Mesenchymal stem cell (in vitro differentiated cells and primary cell): Measurements from ENCODE around the gene SLC35B2.

Source experiments
- DNase-seq: peaks from one replicate; pipeline ENCODE4 v3.0.0-alpha.2; 2013
- H2AFZ ChIP-seq: one replicate; pipeline ENCODE4 v1.6.1; 2013; ENCODE audit warnings: low read depth, mild to moderate bottlenecking, control low read depth, inconsistent platforms, low read length, moderate library complexity
- H2AK5ac ChIP-seq: 2 replicates; pipeline ENCODE4 v1.6.1; 2013; ENCODE audit warnings: low read length, moderate library complexity, mild to moderate bottlenecking, inconsistent platforms; ENCODE audit not compliant: severe bottlenecking
- H2BK120ac ChIP-seq: one replicate; pipeline ENCODE4 v1.6.1; 2013; ENCODE audit warnings: low read depth, mild to moderate bottlenecking, inconsistent platforms, low read length, moderate library complexity
- H2BK12ac ChIP-seq, 2 experiments: one replicate each; pipeline ENCODE4 v1.6.1; 2013; ENCODE audit warnings: inconsistent platforms in 2 of 2, low read length in 2 of 2, mild to moderate bottlenecking in 2 of 2, moderate library complexity in 2 of 2, control low read depth in 1 of 2
- H2BK15ac ChIP-seq: one replicate; pipeline ENCODE4 v1.6.1; 2013; ENCODE audit warnings: mild to moderate bottlenecking, low read depth, inconsistent platforms; ENCODE audit not compliant: poor library complexity, severe bottlenecking
- H2BK5ac ChIP-seq: 2 replicates; pipeline ENCODE4 v1.6.1; 2013; ENCODE audit warnings: low read depth, mild to moderate bottlenecking, low read length, control low read depth, inconsistent platforms; ENCODE audit not compliant: poor library complexity, severe bottlenecking
- H3K14ac ChIP-seq, 2 experiments: one replicate each; pipeline ENCODE4 v1.6.1; 2013; ENCODE audit warnings: inconsistent platforms in 2 of 2, low read length in 2 of 2, control low read depth in 1 of 2, mild to moderate bottlenecking in 1 of 2, moderate library complexity in 1 of 2
- H3K18ac ChIP-seq, 2 experiments: one replicate each; pipeline ENCODE4 v1.6.1; 2013; ENCODE audit warnings: inconsistent platforms in 2 of 2, low read length in 2 of 2, control low read depth in 1 of 2, low read depth in 1 of 2, mild to moderate bottlenecking in 1 of 2
- H3K23ac ChIP-seq, 2 experiments: one replicate each; pipeline ENCODE4 v1.6.1; 2013; ENCODE audit warnings: inconsistent platforms in 2 of 2, low read length in 2 of 2, mild to moderate bottlenecking in 2 of 2, moderate library complexity in 2 of 2, control low read depth in 1 of 2
- H3K27ac ChIP-seq: 2 replicates; pipeline ENCODE4 v1.5.1; 2013; ENCODE audit warnings: mild to moderate bottlenecking, moderate library complexity, low read length, control low read depth, inconsistent platforms; ENCODE audit not compliant: poor library complexity, severe bottlenecking
- H3K27me3 ChIP-seq, 2 experiments: 2 replicates each; pipeline versions ENCODE4 v1.6.1 to v1.7.0; 2013; ENCODE audit warnings: low read length in 2 of 2, mild to moderate bottlenecking in 2 of 2, moderate library complexity in 2 of 2, control low read depth in 1 of 2, inconsistent platforms in 1 of 2; ENCODE audit not compliant: control insufficient read depth in 1 of 2, insufficient read depth in 1 of 2
- H3K36me3 ChIP-seq, 2 experiments: 2 replicates each; pipeline versions ENCODE4 v1.6.1 to v1.7.0; 2013; ENCODE audit warnings: low read length in 2 of 2, control low read depth in 1 of 2, inconsistent platforms in 1 of 2, low read depth in 1 of 2, mild to moderate bottlenecking in 1 of 2; ENCODE audit not compliant: insufficient read depth in 2 of 2, control insufficient read depth in 1 of 2
- H3K4ac ChIP-seq, 2 experiments: one replicate each; pipeline ENCODE4 v1.6.1; 2013; ENCODE audit warnings: inconsistent platforms in 2 of 2, low read length in 2 of 2, mild to moderate bottlenecking in 2 of 2, moderate library complexity in 2 of 2, control low read depth in 1 of 2, low read depth in 1 of 2
- H3K4me1 ChIP-seq: 2 replicates; pipeline ENCODE4 v1.6.1; 2013; ENCODE audit warnings: low read depth, low read length, control low read depth; ENCODE audit not compliant: control insufficient read depth, insufficient read depth
- H3K4me2 ChIP-seq: 2 replicates; pipeline ENCODE4 v1.6.1; 2013; ENCODE audit warnings: low read length, mild to moderate bottlenecking, inconsistent platforms; ENCODE audit not compliant: poor library complexity, severe bottlenecking
- H3K4me3 ChIP-seq, 2 experiments: 2 replicates each; pipeline versions ENCODE4 v1.5.1 to v1.7.0; 2013; ENCODE audit warnings: low read length in 2 of 2, mild to moderate bottlenecking in 2 of 2, control low read depth in 1 of 2, low read depth in 1 of 2; ENCODE audit not compliant: insufficient read depth in 1 of 2
- H3K79me1 ChIP-seq: replicated peaks from 2 replicates; pipeline ENCODE4 v1.6.1; 2013; ENCODE audit warnings: mild to moderate bottlenecking, control low read depth, low read length, inconsistent platforms; ENCODE audit not compliant: poor library complexity, severe bottlenecking
- H3K9ac ChIP-seq: 2 replicates; pipeline ENCODE4 v1.7.0; 2013; ENCODE audit warnings: mild to moderate bottlenecking, low read length, moderate library complexity
- H3K9me3 ChIP-seq: 2 replicates; pipeline ENCODE4 v1.7.0; 2013; ENCODE audit warnings: mild to moderate bottlenecking, low read length; ENCODE audit not compliant: control insufficient read depth
- H4K8ac ChIP-seq: one replicate; pipeline ENCODE4 v1.6.1; 2013; ENCODE audit warnings: inconsistent platforms, mild to moderate bottlenecking, low read length, moderate library complexity
- H4K91ac ChIP-seq: one replicate; pipeline ENCODE4 v1.6.1; 2013; ENCODE audit warnings: mild to moderate bottlenecking, low read length, inconsistent platforms
- WGBS: methylation state at CpG from one replicate; pipeline ENCODE4 v1.1.7; 2013; ENCODE audit warnings: mixed read lengths; 5-methylcytosine and 5-hydroxymethylcytosine counted together

SLC35B2 gene

GRCh38 chr6:44225579-44226325, 31.6 kb downstream of the SLC35B2 start:
- peak overlapping the region in 1 of 2 experiments; percentile 6 for H3K23ac ChIP-seq
- no peak overlapping the region for H2BK120ac ChIP-seq
- peaks cover 31% of the 10 kb centered on the region for H3K79me1 ChIP-seq
- no peak overlapping the region for H3K27ac ChIP-seq
- H3K9ac ChIP-seq: no peak overlapping the region
- H3K4me3 ChIP-seq: no peak overlapping the region
- H3K4ac ChIP-seq: no peak overlapping the region
- 81% methylated on average over 8 of the region's 8 CpGs for WGBS
- H2BK5ac ChIP-seq: no peak overlapping the region
- peak overlapping the region; percentile 18 for H2BK15ac ChIP-seq
- H3K18ac ChIP-seq: no peak overlapping the region
- H2BK12ac ChIP-seq: no peak overlapping the region
- no peak overlapping the region for H4K91ac ChIP-seq
- no peaks in the 10 kb centered on the region for H3K9me3 ChIP-seq
- H3K36me3 ChIP-seq: peaks cover 0 to 26% of the 10 kb centered on the region in 2 experiments
- H3K27me3 ChIP-seq: no peaks in the 10 kb centered on the region
- no peak overlapping the region for H3K4me2 ChIP-seq
- DNase-seq: no peak
- H3K4me1 ChIP-seq: peaks cover 42% of the 10 kb centered on the region
- H2AFZ ChIP-seq: no peak overlapping the region
- H2AK5ac ChIP-seq: peak overlapping the region; percentile 16
- no peak overlapping the region for H4K8ac ChIP-seq
- no peak overlapping the region for H3K14ac ChIP-seq

DNA sequence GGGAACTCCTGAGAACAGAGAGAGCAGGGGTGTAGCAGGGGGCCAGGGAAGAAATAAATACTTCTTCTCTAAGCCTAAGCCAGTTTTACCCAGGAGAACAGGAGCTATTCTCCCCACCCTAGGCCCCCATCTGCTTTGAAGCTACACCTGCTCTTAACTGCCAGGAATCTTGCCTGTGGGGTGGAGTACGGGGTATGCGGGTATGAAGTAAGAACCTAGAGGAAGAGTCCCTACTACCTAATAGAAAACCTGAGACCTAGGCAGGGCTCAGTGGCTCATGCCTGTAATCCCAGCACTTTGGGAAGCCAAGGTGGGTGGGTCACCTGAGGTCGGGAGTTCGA, 32.4 kb downstream of the SLC35B2 start:
- Histone ChIP-seq H3K4me2 (no peak overlapping the region), H2BK12ac (no peak overlapping the region), H3K23ac (no peak overlapping the region), H3K79me1 (peaks cover 31% of the 10 kb centered on the region), H3K9me3 (no peaks in the 10 kb centered on the region), H3K4me1 (peaks cover 43% of the 10 kb centered on the region), H2AK5ac (no peak overlapping the region), H3K9ac (no peak overlapping the region), H3K27me3 (no peaks in the 10 kb centered on the region), H3K4me3 (no peak overlapping the region), H3K36me3 (peaks cover 0 to 18% of the 10 kb centered on the region in 2 experiments), H4K8ac (no peak overlapping the region), H2BK15ac (peak overlapping the region; percentile 48), H3K18ac (no peak overlapping the region), H3K14ac (no peak overlapping the region), H3K4ac (no peak overlapping the region), H2BK120ac (no peak overlapping the region), H2AFZ (no peak overlapping the region), H4K91ac (no peak overlapping the region), H2BK5ac (no peak overlapping the region), H3K27ac (no peak overlapping the region)
- no peak for DNase-seq
- WGBS: 100% methylated on average over 2 of the region's 4 CpGs

DNA sequence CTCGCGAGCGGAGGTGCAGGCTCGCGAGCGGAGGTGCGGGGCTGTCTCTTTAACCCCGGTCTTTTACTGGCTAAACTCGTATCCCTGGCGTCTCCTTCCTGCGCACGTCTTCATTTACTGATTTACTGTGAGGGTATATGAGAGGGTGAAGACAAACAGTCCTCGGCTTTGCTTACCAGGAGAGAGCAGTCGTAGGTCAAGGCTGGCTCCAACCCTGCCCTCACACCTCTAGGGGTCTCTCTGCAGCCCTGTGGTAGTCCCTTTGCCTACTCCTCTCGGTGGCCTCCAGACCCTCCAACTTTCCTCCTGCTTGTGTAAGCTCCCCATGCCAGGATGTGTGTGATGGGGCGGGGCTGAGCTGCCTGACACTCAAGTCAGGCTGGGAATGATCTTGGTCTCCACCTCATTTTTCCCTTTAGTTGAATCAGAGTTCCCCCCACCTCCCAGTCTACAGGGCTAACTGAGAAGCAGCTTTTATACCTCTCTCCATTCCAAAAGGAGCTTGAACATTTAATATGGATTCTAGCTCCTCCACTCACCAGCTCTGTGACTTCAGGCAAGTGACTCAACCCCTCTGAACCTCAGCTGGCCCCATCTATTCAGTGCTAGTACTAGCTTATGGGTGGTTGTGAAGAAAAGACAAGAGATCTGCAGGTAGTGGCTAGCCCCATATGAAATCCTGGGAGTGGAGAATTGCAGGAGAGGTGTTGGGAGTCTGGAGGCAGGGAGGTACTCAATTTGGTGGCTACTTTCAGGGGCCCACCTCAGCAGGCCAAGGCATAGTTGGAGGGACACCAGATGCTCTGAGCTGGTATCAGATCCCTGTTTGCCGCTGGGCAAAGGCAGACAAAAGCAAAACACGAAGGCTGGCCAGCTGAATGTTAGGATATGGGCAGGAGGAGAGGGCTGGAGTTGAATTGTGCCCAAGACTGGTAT, 33.0 kb downstream of the SLC35B2 start:
- H3K4me1 ChIP-seq: peaks cover 45% of the 10 kb centered on the region
- no peaks in the 10 kb centered on the region for H3K9me3 ChIP-seq
- peaks cover 29% of the 10 kb centered on the region for H3K79me1 ChIP-seq
- no peak overlapping the region for H3K27ac ChIP-seq
- H4K8ac ChIP-seq: no peak overlapping the region
- H2AFZ ChIP-seq: no peak overlapping the region
- DNase-seq: no peak
- H4K91ac ChIP-seq: no peak overlapping the region
- no peak overlapping the region for H3K18ac ChIP-seq
- WGBS: 26% methylated on average over 6 of the region's 18 CpGs
- peak overlapping the region in 1 of 2 experiments; percentile 57 for H3K14ac ChIP-seq
- H3K27me3 ChIP-seq: no peaks in the 10 kb centered on the region
- H3K23ac ChIP-seq: no peak overlapping the region
- H3K36me3 ChIP-seq: peaks cover 0 to 11% of the 10 kb centered on the region in 2 experiments
- peak overlapping the region in 1 of 2 experiments; percentile 61 for H2BK12ac ChIP-seq
- H3K4ac ChIP-seq: no peak overlapping the region
- H3K4me2 ChIP-seq: peak overlapping the region; percentile 94
- H2AK5ac ChIP-seq: no peak overlapping the region
- peak overlapping the region; percentile 48 for H2BK15ac ChIP-seq
- peak overlapping the region; percentile 56 for H3K9ac ChIP-seq
- no peak overlapping the region for H2BK120ac ChIP-seq
- no peak overlapping the region for H2BK5ac ChIP-seq
- peak overlapping the region; percentile 67 to 78 for H3K4me3 ChIP-seq
